Daoy (cell line): Measurements from ENCODE around the gene SOCS3. TPM values are rescaled to one million over a fixed set of nuclear protein-coding genes. Genes with fewer than 3 reads are reported as not detected.
"Not testable (repeated sequence)": the region's sequence is repeated elsewhere in the genome, so short reads cannot be mapped to it uniquely, and the experiment has no call there.

Source experiments
- DNase-seq: peaks from one replicate; pipeline ENCODE4 v3.0.0-alpha.2; 2015; ENCODE audit warnings: low read depth
- total RNA-seq: library from RNA; depleted of rRNA; stranded (reverse); fragments of >200 nt; shearing (Covaris generic); gene quantifications from 2 replicates; pipeline ENCODE4 v1.2.3, GENCODE V29; 2014; rRNA removed

The SOCS3 gene
- total RNA-seq, 1 experiment from 2014 or later: 25.3 TPM

- DNase-seq: not testable (repeated sequence)
Measured at GRCh38 chr17:78309659-78310255, 50.1 kb downstream of the SOCS3 start.

GRCh38 chr17:78307887-78308638 lies 51.8 kb downstream of the SOCS3 start:
- DNase-seq: no peak

- DNase-seq: no peak
Measured at GRCh38 chr17:78306913-78307312, 53.0 kb downstream of the SOCS3 start.

Other genes starting within 250 kb of the SOCS3 start
- 0.80 and 4.6 TPM in 2 replicates for gene TMC6, start 231.3 kb downstream of the SOCS3 start, total RNA-seq
- gene TMC8, start 229.3 kb downstream of the SOCS3 start, total RNA-seq: not detected in 2 replicates
- not detected in 2 replicates for gene C17orf99, start 213.7 kb downstream of the SOCS3 start, total RNA-seq
- 14.8 and 19.4 TPM in 2 replicates for gene SYNGR2, start 191.5 kb downstream of the SOCS3 start, total RNA-seq
- gene TK1, start 173.0 kb downstream of the SOCS3 start, total RNA-seq: 111 and 130 TPM in 2 replicates
- gene AFMID, start 172.7 kb downstream of the SOCS3 start, total RNA-seq: 12.1 and 14.8 TPM in 2 replicates
- gene BIRC5, start 145.8 kb downstream of the SOCS3 start, total RNA-seq: 223 and 248 TPM in 2 replicates
- gene TMEM235, start 128.4 kb downstream of the SOCS3 start, total RNA-seq: not detected in 2 replicates
- 25.6 and 26.8 TPM in 2 replicates for gene PGS1, start 18.6 kb upstream of the SOCS3 start, total RNA-seq
- 1.0 and 1.7 TPM in 2 replicates for gene DNAH17, start 217.3 kb upstream of the SOCS3 start, total RNA-seq